WTC11 (cell line): ENCODE results near the gene ESRRG. TPM values are rescaled to one million over a fixed set of nuclear protein-coding genes. Genes with fewer than 3 reads are reported as not detected.

ENCODE experiments used
- ATAC-seq: fragments of 200-7000 bp; cut with Tn5 transposase; 2 replicates; pipeline ENCODE4 v1.10.0; 2021; ENCODE audit warnings: mild to moderate bottlenecking, moderate library complexity
- CTCF ChIA-PET: fragments of 300-600 bp; sonication (Branson Sonifier 250); formaldehyde crosslinking; loops from one replicate; lab custom pipeline; 2021; ENCODE audit warnings: antibody characterized with exemption; lab: Charles Lee
- POLR2A ChIA-PET: fragments of 350-600 bp; sonication (Branson Sonifier 250); formaldehyde crosslinking; loops from one replicate; lab custom pipeline; 2021; ENCODE audit warnings: antibody characterized with exemption; lab: Charles Lee
- DNase-seq: peaks from one replicate; pipeline ENCODE4 v3.0.0; 2021; ENCODE audit warnings: low spot score
- H3K27ac Mint-ChIP-seq: 2 replicates; pipeline ENCODE4 v1.8.0; 2021; ENCODE audit warnings: mixed read lengths
- H3K27me3 Mint-ChIP-seq: 2 replicates; pipeline ENCODE4 v1.8.0; 2021; ENCODE audit warnings: low read depth, mild to moderate bottlenecking, moderate library complexity, mixed read lengths
- H3K36me3 Mint-ChIP-seq: 2 replicates; pipeline ENCODE4 v1.8.0; 2021; ENCODE audit warnings: mixed read lengths
- H3K4me1 Mint-ChIP-seq: 2 replicates; pipeline ENCODE4 v1.8.0; 2022; ENCODE audit warnings: mixed read lengths
- H3K4me3 Mint-ChIP-seq: 2 replicates; pipeline ENCODE4 v1.8.0; 2021; ENCODE audit warnings: mild to moderate bottlenecking, moderate library complexity, mixed read lengths
- H3K9me3 Mint-ChIP-seq: 2 replicates; pipeline ENCODE4 v1.8.0; 2021; ENCODE audit warnings: mixed read lengths
- ATF1 ChIP-seq: sonication (generic); formaldehyde crosslinking; IDR thresholded peaks from 2 replicates; pipeline ENCODE4 v1.8.1; 2023; ENCODE audit warnings: mild to moderate bottlenecking, moderate library complexity, missing genetic modification reagents
- ETV6 ChIP-seq: sonication (generic); formaldehyde crosslinking; IDR thresholded peaks from 2 replicates; pipeline ENCODE4 v1.8.1; 2022; ENCODE audit warnings: mild to moderate bottlenecking, missing genetic modification reagents
- FOXP1 ChIP-seq: sonication (generic); formaldehyde crosslinking; IDR thresholded peaks from 2 replicates; pipeline ENCODE4 v1.8.0; 2022; ENCODE audit warnings: missing genetic modification reagents, mild to moderate bottlenecking, moderate library complexity, borderline replicate concordance
- GABPB1 ChIP-seq: sonication (generic); formaldehyde crosslinking; IDR thresholded peaks from 2 replicates; pipeline ENCODE4 v1.8.1; 2023; ENCODE audit warnings: mild to moderate bottlenecking, missing genetic modification reagents
- JAZF1 ChIP-seq: fragments of 250-450 bp; sonication (Bioruptor Pico); IDR thresholded peaks from 2 replicates; pipeline ENCODE4 v1.9.0; 2021; ENCODE audit warnings: moderate library complexity, mild to moderate bottlenecking, inconsistent platforms
- JUN ChIP-seq: sonication (generic); formaldehyde crosslinking; IDR thresholded peaks from 2 replicates; pipeline ENCODE4 v1.8.0; 2023; ENCODE audit warnings: mild to moderate bottlenecking, missing genetic modification reagents
- MXD4 ChIP-seq: fragments of 250-450 bp; sonication (Bioruptor Pico); IDR thresholded peaks from 2 replicates; pipeline ENCODE4 v1.8.0; 2021; ENCODE audit warnings: mild to moderate bottlenecking, moderate library complexity, borderline replicate concordance
- NFE2L1 ChIP-seq: sonication (generic); formaldehyde crosslinking; IDR thresholded peaks from 2 replicates; pipeline ENCODE4 v1.8.1; 2023; ENCODE audit warnings: missing genetic modification reagents
- NFYB ChIP-seq: sonication (generic); formaldehyde crosslinking; conservative IDR thresholded peaks from 2 replicates; pipeline ENCODE4 v1.8.0; 2022; ENCODE audit warnings: low read depth, missing genetic modification reagents
- NR2C2 ChIP-seq: sonication (generic); formaldehyde crosslinking; IDR thresholded peaks from 2 replicates; pipeline ENCODE4 v1.8.0; 2022; ENCODE audit warnings: mild to moderate bottlenecking, missing genetic modification reagents
- OVOL2 ChIP-seq: fragments of 250-450 bp; sonication (Bioruptor Pico); IDR thresholded peaks from 2 replicates; pipeline ENCODE4 v1.9.0; 2021; ENCODE audit warnings: mild to moderate bottlenecking, borderline replicate concordance
- RELA ChIP-seq: sonication (generic); formaldehyde crosslinking; IDR thresholded peaks from 2 replicates; pipeline ENCODE4 v1.8.1; 2022; ENCODE audit warnings: missing genetic modification reagents, mild to moderate bottlenecking, borderline replicate concordance
- RORB ChIP-seq: fragments of 250-450 bp; sonication (Bioruptor Pico); IDR thresholded peaks from 2 replicates; pipeline ENCODE4 v1.9.0; 2021; ENCODE audit warnings: mild to moderate bottlenecking
- SMAD3 ChIP-seq: sonication (generic); formaldehyde crosslinking; IDR thresholded peaks from 2 replicates; pipeline ENCODE4 v1.8.0; 2022; ENCODE audit warnings: missing genetic modification reagents, mild to moderate bottlenecking, borderline replicate concordance
- SP1 ChIP-seq: sonication (generic); formaldehyde crosslinking; conservative IDR thresholded peaks from 2 replicates; pipeline ENCODE4 v1.8.1; 2022; ENCODE audit warnings: missing genetic modification reagents
- TCF7 ChIP-seq: sonication (generic); formaldehyde crosslinking; IDR thresholded peaks from 2 replicates; pipeline ENCODE4 v1.8.0; 2022; ENCODE audit warnings: mild to moderate bottlenecking, low read depth, missing genetic modification reagents, moderate library complexity
- TEAD1 ChIP-seq: sonication (generic); formaldehyde crosslinking; IDR thresholded peaks from 2 replicates; pipeline ENCODE4 v1.8.0; 2022; ENCODE audit warnings: mild to moderate bottlenecking, missing genetic modification reagents
- TEAD4 ChIP-seq: sonication (generic); formaldehyde crosslinking; IDR thresholded peaks from 2 replicates; pipeline ENCODE4 v1.8.0; 2022; ENCODE audit warnings: mild to moderate bottlenecking, missing genetic modification reagents
- ZBTB21 ChIP-seq: sonication (generic); formaldehyde crosslinking; IDR thresholded peaks from 2 replicates; pipeline ENCODE4 v1.8.1; 2023; ENCODE audit warnings: mild to moderate bottlenecking, missing genetic modification reagents, borderline replicate concordance
- ZNF121 ChIP-seq: sonication (generic); formaldehyde crosslinking; IDR thresholded peaks from 2 replicates; pipeline ENCODE4 v1.8.0; 2023; ENCODE audit warnings: missing genetic modification reagents
- ZNF138 ChIP-seq: sonication (generic); formaldehyde crosslinking; conservative IDR thresholded peaks from 2 replicates; pipeline ENCODE4 v1.8.1; 2022; ENCODE audit warnings: mild to moderate bottlenecking, moderate library complexity, missing genetic modification reagents
- ZNF671 ChIP-seq: fragments of 250-450 bp; sonication (Bioruptor Pico); IDR thresholded peaks from 2 replicates; pipeline ENCODE4 v1.8.0; 2021; ENCODE audit warnings: mild to moderate bottlenecking
- total RNA-seq: library from RNA; stranded (reverse); gene quantifications from 3 replicates; pipeline ENCODE4 v1.2.3, GENCODE V29; 2021
- TF ChIP-seq, protein P1 (sequence below): sonication (generic); formaldehyde crosslinking; IDR thresholded peaks from 2 replicates; pipeline ENCODE4 v1.8.1; 2023; ENCODE audit warnings: mild to moderate bottlenecking, missing genetic modification reagents
- TF ChIP-seq, protein P2 (sequence below): fragments of 250-450 bp; sonication (Bioruptor Pico); IDR thresholded peaks from 2 replicates; pipeline ENCODE4 v1.8.0; 2021; ENCODE audit warnings: mild to moderate bottlenecking
- TF ChIP-seq, protein P3 (sequence below): sonication (generic); formaldehyde crosslinking; IDR thresholded peaks from 2 replicates; pipeline ENCODE4 v1.8.0; 2022; ENCODE audit warnings: mild to moderate bottlenecking, missing genetic modification reagents
- TF ChIP-seq, protein P4 (sequence below): sonication (generic); formaldehyde crosslinking; IDR thresholded peaks from 2 replicates; pipeline ENCODE4 v1.8.1; 2023; ENCODE audit warnings: mild to moderate bottlenecking, missing genetic modification reagents
- TF ChIP-seq, protein P5 (sequence below): sonication (generic); formaldehyde crosslinking; IDR thresholded peaks from 2 replicates; pipeline ENCODE4 v1.8.0; 2022; ENCODE audit warnings: mild to moderate bottlenecking, missing genetic modification reagents

The ESRRG gene
- total RNA-seq, 1 experiment from 2014 or later = 2.3 TPM

DNA sequence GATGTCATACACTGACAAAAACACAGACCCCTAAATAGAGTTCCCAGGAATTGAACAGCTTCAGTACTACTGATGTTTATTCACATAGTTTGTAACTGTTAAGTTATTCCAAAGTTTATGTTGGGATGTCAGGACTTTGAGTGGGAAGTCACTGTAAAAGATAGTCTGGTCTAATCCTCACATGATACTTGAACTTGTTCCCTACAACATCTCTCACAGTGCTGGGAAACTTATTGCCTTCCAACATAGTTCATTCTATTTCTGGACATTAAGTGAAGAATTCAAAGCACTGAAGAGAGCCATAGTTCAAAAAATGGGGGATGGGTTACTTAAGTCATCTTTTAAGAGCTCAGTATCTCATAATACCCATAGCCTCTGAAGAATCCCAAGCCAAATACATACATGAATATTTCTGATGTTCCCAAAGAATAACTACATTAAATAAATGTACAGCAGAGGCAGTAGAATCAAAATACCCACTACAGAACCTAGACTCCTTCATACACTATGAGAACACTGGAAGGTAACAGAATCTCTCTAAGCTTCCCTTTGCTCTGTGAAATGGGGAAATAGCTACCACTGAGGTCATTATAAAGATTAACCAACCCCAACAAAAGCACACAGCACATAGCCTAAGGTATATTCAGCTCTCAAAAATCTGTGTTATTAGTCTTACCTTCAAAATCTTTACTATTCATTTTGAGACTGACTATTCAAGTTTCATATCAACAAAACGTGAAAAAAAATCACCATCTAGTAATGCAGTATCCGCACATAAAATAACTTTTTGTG, 81.4 kb downstream of the ESRRG start:
- Mint-ChIP-seq H3K4me1 (no peaks in the 10 kb centered on the region), H3K4me3 (no peak overlapping the region), H3K9me3 (no peaks in the 10 kb centered on the region), H3K27ac (no peak overlapping the region), H3K36me3 (no peaks in the 10 kb centered on the region), H3K27me3 (no peaks in the 10 kb centered on the region)
- TF ChIP-seq SP1 = no peak
- no peak for TF ChIP-seq RORB (CRISPR knock-in tag)
- no peak for TF ChIP-seq SMAD3 (CRISPR knock-in tag)
- no peak for TF ChIP-seq TCF7 (CRISPR knock-in tag)
- TF ChIP-seq, protein P1, sequence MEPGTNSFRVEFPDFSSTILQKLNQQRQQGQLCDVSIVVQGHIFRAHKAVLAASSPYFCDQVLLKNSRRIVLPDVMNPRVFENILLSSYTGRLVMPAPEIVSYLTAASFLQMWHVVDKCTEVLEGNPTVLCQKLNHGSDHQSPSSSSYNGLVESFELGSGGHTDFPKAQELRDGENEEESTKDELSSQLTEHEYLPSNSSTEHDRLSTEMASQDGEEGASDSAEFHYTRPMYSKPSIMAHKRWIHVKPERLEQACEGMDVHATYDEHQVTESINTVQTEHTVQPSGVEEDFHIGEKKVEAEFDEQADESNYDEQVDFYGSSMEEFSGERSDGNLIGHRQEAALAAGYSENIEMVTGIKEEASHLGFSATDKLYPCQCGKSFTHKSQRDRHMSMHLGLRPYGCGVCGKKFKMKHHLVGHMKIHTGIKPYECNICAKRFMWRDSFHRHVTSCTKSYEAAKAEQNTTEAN = no peak
- no peak for TF ChIP-seq JAZF1 (CRISPR knock-in tag)
- TF ChIP-seq, protein P2, sequence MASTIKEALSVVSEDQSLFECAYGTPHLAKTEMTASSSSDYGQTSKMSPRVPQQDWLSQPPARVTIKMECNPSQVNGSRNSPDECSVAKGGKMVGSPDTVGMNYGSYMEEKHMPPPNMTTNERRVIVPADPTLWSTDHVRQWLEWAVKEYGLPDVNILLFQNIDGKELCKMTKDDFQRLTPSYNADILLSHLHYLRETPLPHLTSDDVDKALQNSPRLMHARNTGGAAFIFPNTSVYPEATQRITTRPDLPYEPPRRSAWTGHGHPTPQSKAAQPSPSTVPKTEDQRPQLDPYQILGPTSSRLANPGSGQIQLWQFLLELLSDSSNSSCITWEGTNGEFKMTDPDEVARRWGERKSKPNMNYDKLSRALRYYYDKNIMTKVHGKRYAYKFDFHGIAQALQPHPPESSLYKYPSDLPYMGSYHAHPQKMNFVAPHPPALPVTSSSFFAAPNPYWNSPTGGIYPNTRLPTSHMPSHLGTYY (CRISPR knock-in tag) = no peak
- no peak for TF ChIP-seq NFE2L1 (CRISPR knock-in tag)
- TF ChIP-seq, protein P3, sequence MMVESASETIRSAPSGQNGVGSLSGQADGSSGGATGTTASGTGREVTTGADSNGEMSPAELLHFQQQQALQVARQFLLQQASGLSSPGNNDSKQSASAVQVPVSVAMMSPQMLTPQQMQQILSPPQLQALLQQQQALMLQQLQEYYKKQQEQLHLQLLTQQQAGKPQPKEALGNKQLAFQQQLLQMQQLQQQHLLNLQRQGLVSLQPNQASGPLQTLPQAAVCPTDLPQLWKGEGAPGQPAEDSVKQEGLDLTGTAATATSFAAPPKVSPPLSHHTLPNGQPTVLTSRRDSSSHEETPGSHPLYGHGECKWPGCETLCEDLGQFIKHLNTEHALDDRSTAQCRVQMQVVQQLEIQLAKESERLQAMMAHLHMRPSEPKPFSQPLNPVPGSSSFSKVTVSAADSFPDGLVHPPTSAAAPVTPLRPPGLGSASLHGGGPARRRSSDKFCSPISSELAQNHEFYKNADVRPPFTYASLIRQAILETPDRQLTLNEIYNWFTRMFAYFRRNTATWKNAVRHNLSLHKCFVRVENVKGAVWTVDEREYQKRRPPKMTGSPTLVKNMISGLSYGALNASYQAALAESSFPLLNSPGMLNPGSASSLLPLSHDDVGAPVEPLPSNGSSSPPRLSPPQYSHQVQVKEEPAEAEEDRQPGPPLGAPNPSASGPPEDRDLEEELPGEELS = no peak
- no peak for TF ChIP-seq GABPB1 (CRISPR knock-in tag)
- no peak for TF ChIP-seq OVOL2 (CRISPR knock-in tag)
- TF ChIP-seq NR2C2 = no peak
- TF ChIP-seq ZNF121 (CRISPR knock-in tag) = no peak
- TF ChIP-seq ETV6 = no peak
- no peak for TF ChIP-seq JUN (CRISPR knock-in tag)
- no peak for TF ChIP-seq MXD4
- no peak for TF ChIP-seq ZNF671
- ATAC-seq = no peak
- ChIA-PET CTCF (interaction anchor here (1.0 kb wide), 1 partner anchor 406 kb away, joined by 3 read pairs; no protein-coding TSS in a partner anchor), POLR2A (no interaction called here)
- no peak for DNase-seq

DNA sequence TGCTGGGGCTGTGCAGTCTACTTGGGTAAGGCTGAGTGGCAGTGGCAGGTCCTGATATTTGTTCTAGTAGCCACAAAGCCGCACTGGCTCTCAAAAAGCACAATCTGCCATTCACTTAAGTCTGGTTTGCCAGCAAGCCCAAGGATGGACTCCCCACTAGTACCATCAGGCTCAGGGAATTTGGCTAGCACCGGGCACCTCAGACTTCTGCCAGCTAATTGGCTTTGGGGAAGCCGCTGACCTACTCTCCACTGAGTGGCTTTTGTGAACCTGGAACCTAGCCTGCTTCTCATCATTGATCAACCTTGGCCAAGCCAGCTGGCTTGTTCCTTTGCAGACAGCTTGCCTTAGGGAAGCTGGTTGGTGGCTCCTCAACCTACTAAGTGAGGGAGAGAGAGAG, 83.1 kb downstream of the ESRRG start:
- Mint-ChIP-seq H3K4me3 (no peak overlapping the region), H3K9me3 (no peaks in the 10 kb centered on the region), H3K27ac (no peak overlapping the region), H3K36me3 (no peaks in the 10 kb centered on the region), H3K4me1 (no peaks in the 10 kb centered on the region), H3K27me3 (no peaks in the 10 kb centered on the region)
- CTCF ChIA-PET = no interaction called here
- POLR2A ChIA-PET = no interaction called here
- DNase-seq (no peak), ATAC-seq (no peak)
- TF ChIP-seq NFYB (CRISPR knock-in tag) = no peak
- TF ChIP-seq ZBTB21 = no peak
- TF ChIP-seq, protein P4, sequence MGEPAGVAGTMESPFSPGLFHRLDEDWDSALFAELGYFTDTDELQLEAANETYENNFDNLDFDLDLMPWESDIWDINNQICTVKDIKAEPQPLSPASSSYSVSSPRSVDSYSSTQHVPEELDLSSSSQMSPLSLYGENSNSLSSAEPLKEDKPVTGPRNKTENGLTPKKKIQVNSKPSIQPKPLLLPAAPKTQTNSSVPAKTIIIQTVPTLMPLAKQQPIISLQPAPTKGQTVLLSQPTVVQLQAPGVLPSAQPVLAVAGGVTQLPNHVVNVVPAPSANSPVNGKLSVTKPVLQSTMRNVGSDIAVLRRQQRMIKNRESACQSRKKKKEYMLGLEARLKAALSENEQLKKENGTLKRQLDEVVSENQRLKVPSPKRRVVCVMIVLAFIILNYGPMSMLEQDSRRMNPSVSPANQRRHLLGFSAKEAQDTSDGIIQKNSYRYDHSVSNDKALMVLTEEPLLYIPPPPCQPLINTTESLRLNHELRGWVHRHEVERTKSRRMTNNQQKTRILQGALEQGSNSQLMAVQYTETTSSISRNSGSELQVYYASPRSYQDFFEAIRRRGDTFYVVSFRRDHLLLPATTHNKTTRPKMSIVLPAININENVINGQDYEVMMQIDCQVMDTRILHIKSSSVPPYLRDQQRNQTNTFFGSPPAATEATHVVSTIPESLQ (CRISPR knock-in tag) = no peak
- TF ChIP-seq, protein P3 = no peak
- TF ChIP-seq, protein P5, sequence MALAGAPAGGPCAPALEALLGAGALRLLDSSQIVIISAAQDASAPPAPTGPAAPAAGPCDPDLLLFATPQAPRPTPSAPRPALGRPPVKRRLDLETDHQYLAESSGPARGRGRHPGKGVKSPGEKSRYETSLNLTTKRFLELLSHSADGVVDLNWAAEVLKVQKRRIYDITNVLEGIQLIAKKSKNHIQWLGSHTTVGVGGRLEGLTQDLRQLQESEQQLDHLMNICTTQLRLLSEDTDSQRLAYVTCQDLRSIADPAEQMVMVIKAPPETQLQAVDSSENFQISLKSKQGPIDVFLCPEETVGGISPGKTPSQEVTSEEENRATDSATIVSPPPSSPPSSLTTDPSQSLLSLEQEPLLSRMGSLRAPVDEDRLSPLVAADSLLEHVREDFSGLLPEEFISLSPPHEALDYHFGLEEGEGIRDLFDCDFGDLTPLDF (CRISPR knock-in tag) = no peak
- TF ChIP-seq TEAD4 (CRISPR knock-in tag) = no peak
- no peak for TF ChIP-seq RELA
- no peak for TF ChIP-seq TEAD1
- no peak for TF ChIP-seq FOXP1 (CRISPR knock-in tag)
- TF ChIP-seq ATF1 = no peak
- no peak for TF ChIP-seq ZNF138 (CRISPR knock-in tag)
